Measurements from ENCODE around the gene NT5C3B. TPM values are rescaled to one million over a fixed set of nuclear protein-coding genes. Genes with fewer than 3 reads are reported as not detected.
"Not testable (repeated sequence)": the region's sequence is repeated elsewhere in the genome, so short reads cannot be mapped to it uniquely, and the experiment has no call there.

NT5C3B gene
- total RNA-seq, 1 donor from 2014 or later: 165 TPM

GRCh38 chr17:41837761-41838538 is 1.9 kb upstream of the NT5C3B start, which contains the start of gene KLHL10:
Gene KLHL10 (plus strand): TSS chr17:41837825. CDS start chr17:41837933, 108 bp downstream.
- DNase-seq: no peak
- Mint-ChIP-seq H3K9me3 (ENCODE audit: unreplicated experiment) (peaks cover 3% of the 10 kb centered on the region), H3K27ac (ENCODE audit: unreplicated experiment) (no peak within 1 kb of the TSS), H3K4me3 (ENCODE audit: unreplicated experiment) (peak within 1 kb of the TSS; percentile 81), H3K36me3 (ENCODE audit: unreplicated experiment) (no peaks in the 10 kb centered on the region), H3K27me3 (ENCODE audit: unreplicated experiment) (no peaks in the 10 kb centered on the region), H3K4me1 (ENCODE audit: low read depth, unreplicated experiment) (peaks cover 6% of the 10 kb centered on the region)
- no peak for TF ChIP-seq CTCF (IDR thresholded peaks at IDR 0.05; ENCODE audit: partially characterized antibody, unreplicated experiment)

DNA sequence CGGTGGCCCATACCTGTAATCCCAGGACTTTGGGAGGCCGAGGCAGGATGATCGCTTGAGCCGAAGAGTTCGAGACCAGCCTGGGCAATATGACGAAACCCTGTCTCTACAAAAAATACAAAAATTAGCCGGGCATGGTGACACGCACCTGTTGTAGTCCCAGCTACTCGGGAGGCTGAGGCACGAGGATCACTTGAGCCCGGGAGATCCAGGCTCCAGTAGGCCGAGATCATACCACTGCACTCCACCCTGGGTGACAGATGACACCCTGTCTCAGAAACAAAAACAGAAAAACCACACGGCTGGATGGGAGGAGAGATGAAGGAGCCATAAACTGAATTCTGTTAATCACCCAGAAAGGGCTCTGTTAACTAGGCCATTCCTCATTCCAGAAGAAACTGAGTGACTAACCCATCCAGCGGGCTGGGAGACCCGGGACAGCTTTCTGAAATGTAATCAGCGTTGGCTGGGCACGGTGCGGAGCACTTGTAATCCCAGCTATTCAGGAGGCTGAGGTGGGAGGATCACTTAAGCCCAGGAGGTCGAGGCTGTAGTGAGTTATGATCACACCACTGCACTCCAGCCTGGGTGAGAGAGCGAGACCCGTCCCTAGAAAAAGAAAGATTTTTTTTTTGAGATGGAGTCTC is 641 bp upstream of the NT5C3B start:
- no peak for DNase-seq
- H3K27me3 Mint-ChIP-seq (ENCODE audit: unreplicated experiment): no peaks in the 10 kb centered on the region
- H3K27ac Mint-ChIP-seq (ENCODE audit: unreplicated experiment): no peak overlapping the region
- H3K36me3 Mint-ChIP-seq (ENCODE audit: unreplicated experiment): no peaks in the 10 kb centered on the region
- peaks cover 3% of the 10 kb centered on the region for H3K9me3 Mint-ChIP-seq (ENCODE audit: unreplicated experiment)
- peaks cover 6% of the 10 kb centered on the region for H3K4me1 Mint-ChIP-seq (ENCODE audit: low read depth, unreplicated experiment)
- TF ChIP-seq CTCF (IDR thresholded peaks at IDR 0.05; ENCODE audit: partially characterized antibody, unreplicated experiment): no peak
- H3K4me3 Mint-ChIP-seq (ENCODE audit: unreplicated experiment): peak overlapping the region; percentile 81

DNA sequence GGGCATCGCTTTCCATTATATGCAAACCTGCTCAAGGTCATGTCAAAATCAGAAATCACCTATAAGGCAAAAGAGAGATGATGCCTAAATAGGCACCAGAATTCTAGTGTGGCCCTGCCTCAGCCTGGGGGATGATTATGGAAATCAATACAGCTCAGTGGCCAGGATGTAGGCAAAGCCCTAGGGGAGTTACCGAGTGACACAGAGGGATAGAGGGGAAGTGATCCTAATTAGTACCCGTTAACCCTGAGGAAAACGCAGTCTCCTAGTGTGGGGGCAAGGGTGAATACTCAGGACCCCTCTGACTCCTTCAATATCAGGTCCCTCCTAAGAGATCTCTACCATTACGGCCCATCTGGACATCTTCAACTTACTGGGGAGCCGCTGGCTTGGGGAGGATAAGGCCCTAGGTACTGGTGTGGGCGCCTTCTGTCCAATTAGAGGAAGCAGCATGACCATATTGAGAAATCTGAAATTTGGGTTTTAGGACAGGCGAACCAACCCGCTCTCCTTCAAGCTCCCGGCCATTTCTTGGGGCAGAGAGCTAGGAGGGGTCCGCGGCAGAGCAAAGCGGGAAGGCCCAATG is 725 bp downstream of the NT5C3B start:
- Mint-ChIP-seq H3K4me3 (ENCODE audit: unreplicated experiment) (peak overlapping the region; percentile 85), H3K36me3 (ENCODE audit: unreplicated experiment) (no peaks in the 10 kb centered on the region), H3K27ac (ENCODE audit: unreplicated experiment) (peak overlapping the region; percentile 30), H3K27me3 (ENCODE audit: unreplicated experiment) (no peaks in the 10 kb centered on the region), H3K4me1 (ENCODE audit: low read depth, unreplicated experiment) (peaks cover 6% of the 10 kb centered on the region), H3K9me3 (ENCODE audit: unreplicated experiment) (peaks cover 3% of the 10 kb centered on the region)
- no peak for TF ChIP-seq CTCF (IDR thresholded peaks at IDR 0.05; ENCODE audit: partially characterized antibody, unreplicated experiment)
- DNase-seq: peak; percentile 31

GRCh38 chr17:41829961-41830360 is 6.1 kb downstream of the NT5C3B start:
- H3K4me3 Mint-ChIP-seq (ENCODE audit: unreplicated experiment); H3K27me3 Mint-ChIP-seq (ENCODE audit: unreplicated experiment); H3K9me3 Mint-ChIP-seq (ENCODE audit: unreplicated experiment); DNase-seq; H3K36me3 Mint-ChIP-seq (ENCODE audit: unreplicated experiment); H3K27ac Mint-ChIP-seq (ENCODE audit: unreplicated experiment): not testable (repeated sequence)
- peaks cover 18% of the 10 kb centered on the region for H3K4me1 Mint-ChIP-seq (ENCODE audit: low read depth, unreplicated experiment)

GRCh38 chr17:41825175-41825845 is 10.7 kb downstream of the NT5C3B start:
- Mint-ChIP-seq H3K4me1 (ENCODE audit: low read depth, unreplicated experiment) (peaks cover 18% of the 10 kb centered on the region), H3K9me3 (ENCODE audit: unreplicated experiment) (no peaks in the 10 kb centered on the region), H3K36me3 (ENCODE audit: unreplicated experiment) (no peaks in the 10 kb centered on the region), H3K27ac (ENCODE audit: unreplicated experiment) (no peak overlapping the region), H3K4me3 (ENCODE audit: unreplicated experiment) (no peak overlapping the region), H3K27me3 (ENCODE audit: unreplicated experiment) (peaks cover 7% of the 10 kb centered on the region)
- no peak for TF ChIP-seq CTCF (IDR thresholded peaks at IDR 0.05; ENCODE audit: partially characterized antibody, unreplicated experiment)
- no peak for DNase-seq

All from glutamatergic neuron (in vitro differentiated cells).